ENCODE data around the gene STAG3. TPM values are rescaled to one million over a fixed set of nuclear protein-coding genes. Genes with fewer than 3 reads are reported as not detected.
"Not testable (repeated sequence)": the region's sequence is repeated elsewhere in the genome, so short reads cannot be mapped to it uniquely, and the experiment has no call there.

Gene STAG3
- total and polyA plus RNA-seq, 10 of the 15 experiments (the other 5 are each of a cell fraction or from before 2014, with no cell fraction given): 73.0 to 306 (median 120) TPM

DNA sequence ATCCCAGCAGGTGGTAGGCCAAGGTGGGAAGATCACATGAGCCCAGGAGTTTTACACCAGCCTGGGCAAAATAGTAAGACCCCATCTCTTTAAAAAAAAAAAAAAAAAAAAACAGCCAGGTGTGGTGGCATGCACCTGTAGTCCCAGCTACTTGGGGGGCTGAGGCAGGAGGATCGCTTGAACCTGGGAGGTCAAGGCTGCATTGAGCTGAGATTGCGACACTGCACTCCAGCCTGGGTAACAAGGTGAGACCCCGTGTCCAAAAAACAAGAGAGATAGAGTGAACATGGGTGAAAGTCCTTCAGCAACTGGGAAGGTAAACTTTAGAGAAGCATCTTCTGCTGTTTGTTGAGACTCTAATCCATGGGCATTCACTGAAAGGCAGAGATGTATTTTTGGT is 35.3 kb upstream of the STAG3 start (continued):
- TF ChIP-seq, protein P1, sequence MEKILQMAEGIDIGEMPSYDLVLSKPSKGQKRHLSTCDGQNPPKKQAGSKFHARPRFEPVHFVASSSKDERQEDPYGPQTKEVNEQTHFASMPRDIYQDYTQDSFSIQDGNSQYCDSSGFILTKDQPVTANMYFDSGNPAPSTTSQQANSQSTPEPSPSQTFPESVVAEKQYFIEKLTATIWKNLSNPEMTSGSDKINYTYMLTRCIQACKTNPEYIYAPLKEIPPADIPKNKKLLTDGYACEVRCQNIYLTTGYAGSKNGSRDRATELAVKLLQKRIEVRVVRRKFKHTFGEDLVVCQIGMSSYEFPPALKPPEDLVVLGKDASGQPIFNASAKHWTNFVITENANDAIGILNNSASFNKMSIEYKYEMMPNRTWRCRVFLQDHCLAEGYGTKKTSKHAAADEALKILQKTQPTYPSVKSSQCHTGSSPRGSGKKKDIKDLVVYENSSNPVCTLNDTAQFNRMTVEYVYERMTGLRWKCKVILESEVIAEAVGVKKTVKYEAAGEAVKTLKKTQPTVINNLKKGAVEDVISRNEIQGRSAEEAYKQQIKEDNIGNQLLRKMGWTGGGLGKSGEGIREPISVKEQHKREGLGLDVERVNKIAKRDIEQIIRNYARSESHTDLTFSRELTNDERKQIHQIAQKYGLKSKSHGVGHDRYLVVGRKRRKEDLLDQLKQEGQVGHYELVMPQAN (conservative IDR thresholded peaks at IDR 0.05): no peak
- TF ChIP-seq, protein P2, sequence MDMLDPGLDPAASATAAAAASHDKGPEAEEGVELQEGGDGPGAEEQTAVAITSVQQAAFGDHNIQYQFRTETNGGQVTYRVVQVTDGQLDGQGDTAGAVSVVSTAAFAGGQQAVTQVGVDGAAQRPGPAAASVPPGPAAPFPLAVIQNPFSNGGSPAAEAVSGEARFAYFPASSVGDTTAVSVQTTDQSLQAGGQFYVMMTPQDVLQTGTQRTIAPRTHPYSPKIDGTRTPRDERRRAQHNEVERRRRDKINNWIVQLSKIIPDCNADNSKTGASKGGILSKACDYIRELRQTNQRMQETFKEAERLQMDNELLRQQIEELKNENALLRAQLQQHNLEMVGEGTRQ (IDR thresholded peaks at IDR 0.05; ENCODE audit: borderline replicate concordance, low read depth, low read length): no peak
- TF ChIP-seq SMC3 (IDR thresholded peaks at IDR 0.05; ENCODE audit: borderline replicate concordance, low read length) (no peak), SUZ12 (IDR thresholded peaks at IDR 0.05; ENCODE audit: unreplicated experiment) (no peak), PAX8 (IDR thresholded peaks at IDR 0.05) (no peak)
- TF ChIP-seq, protein P3, sequence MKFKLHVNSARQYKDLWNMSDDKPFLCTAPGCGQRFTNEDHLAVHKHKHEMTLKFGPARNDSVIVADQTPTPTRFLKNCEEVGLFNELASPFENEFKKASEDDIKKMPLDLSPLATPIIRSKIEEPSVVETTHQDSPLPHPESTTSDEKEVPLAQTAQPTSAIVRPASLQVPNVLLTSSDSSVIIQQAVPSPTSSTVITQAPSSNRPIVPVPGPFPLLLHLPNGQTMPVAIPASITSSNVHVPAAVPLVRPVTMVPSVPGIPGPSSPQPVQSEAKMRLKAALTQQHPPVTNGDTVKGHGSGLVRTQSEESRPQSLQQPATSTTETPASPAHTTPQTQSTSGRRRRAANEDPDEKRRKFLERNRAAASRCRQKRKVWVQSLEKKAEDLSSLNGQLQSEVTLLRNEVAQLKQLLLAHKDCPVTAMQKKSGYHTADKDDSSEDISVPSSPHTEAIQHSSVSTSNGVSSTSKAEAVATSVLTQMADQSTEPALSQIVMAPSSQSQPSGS (IDR thresholded peaks at IDR 0.05; ENCODE audit: low read length): no peak

DNA sequence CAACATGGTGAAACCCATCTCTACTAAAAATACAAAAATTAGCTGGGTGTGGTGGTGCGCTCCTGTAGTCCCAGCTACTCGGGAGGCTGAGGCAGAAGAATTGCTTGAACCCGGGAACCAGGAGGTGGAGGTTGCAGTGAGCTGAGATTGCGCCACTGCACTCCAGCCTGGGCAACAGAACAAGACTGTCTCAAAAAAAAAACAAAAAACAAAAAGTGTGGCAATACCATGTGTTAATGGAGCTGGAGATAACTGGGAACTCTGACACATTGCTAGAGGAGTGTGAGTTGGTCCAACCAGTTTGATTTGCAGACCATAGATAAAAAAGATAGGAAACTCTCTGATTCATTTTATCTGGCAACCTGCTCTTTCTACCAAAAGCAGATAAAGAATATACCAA is 31.4 kb upstream of the STAG3 start:
- H3K4me2 ChIP-seq (ENCODE audit: control insufficient read depth, insufficient read depth); in situ Hi-C loops (cut with MboI); H3K4me1 ChIP-seq (ENCODE audit: control insufficient read depth, insufficient read depth, low read length); H3K9me3 ChIP-seq (replicated peaks; ENCODE audit: control insufficient read depth, insufficient read depth, low read length); H3K4me3 ChIP-seq; DNase-seq (ENCODE audit: low read depth, low spot score); H2AFZ ChIP-seq (ENCODE audit: control insufficient read depth, low read depth, low read length); H3K9ac ChIP-seq (ENCODE audit: control insufficient read depth, insufficient read depth, low read length); RAD21 ChIA-PET (ENCODE audit: unreplicated experiment); FAIRE-seq; ATAC-seq; H3K27me3 ChIP-seq (replicated peaks in 1 of 2; ENCODE audit: control insufficient read depth in 2 of 2, insufficient read depth in 2 of 2, low read length in 1 of 2); BruUV-seq (replicated peaks); H3K27ac ChIP-seq (ENCODE audit: control insufficient read depth, insufficient read depth); H4K20me1 ChIP-seq (ENCODE audit: control insufficient read depth, insufficient read depth); H3K36me3 ChIP-seq (ENCODE audit: control insufficient read depth in 2 of 2, insufficient read depth in 2 of 2, low read length in 1 of 2): not testable (repeated sequence)
- ChIA-PET CTCF (interaction anchor here (0.7 to 5.7 kb wide), 3 partner anchors 10 to 17 kb away, joined by 3 to 43 read pairs (median 7); no protein-coding TSS in a partner anchor), POLR2A (interaction anchor here (0.6 to 1.7 kb wide), 5 partner anchors 17 to 371 kb away, joined by 3 to 5 read pairs (median 3); no protein-coding TSS in a partner anchor), SMC1A (ENCODE audit: uncharacterized antibody, unreplicated experiment) (interaction anchor here (1.0 to 1.8 kb wide), 2 partner anchors 8 to 261 kb away, joined by 3 to 7 read pairs; no protein-coding TSS in a partner anchor)
- 94% methylated on average over 4 of the region's 4 CpGs for WGBS (ENCODE audit: insufficient coverage, insufficient replicate concordance, low lambda C conversion rate, missing lambda C conversion rate)
- peaks cover 17% of the 10 kb centered on the region for H3K79me2 ChIP-seq (ENCODE audit: control insufficient read depth, insufficient read depth, low read length)
- intact Hi-C loops (cut with micrococcal nuclease; ENCODE audit: unreplicated experiment): loop anchor here (5.0 kb wide), 1 partner anchor 71 kb away; the partner anchor contains the start of gene PVRIG
